Femur (tissue), 1 donor: ENCODE measurements around the gene TOB2.
"Not testable (repeated sequence)": the region's sequence is repeated elsewhere in the genome, so short reads cannot be mapped to it uniquely, and the experiment has no call there.

Experiments
- DNase-seq: peaks from one replicate; pipeline ENCODE4 v3.0.0-alpha.2; 2017

TOB2 gene

GRCh38 chr22:41425660-41426365 is 20.8 kb downstream of the TOB2 start:
- no peak for DNase-seq

- DNase-seq, result no peak
Observed at GRCh38 chr22:41418717-41419116, 27.9 kb downstream of the TOB2 start.

GRCh38 chr22:41417622-41418390 is 28.8 kb downstream of the TOB2 start:
- peak; percentile 86 for DNase-seq

- no peak for DNase-seq
Observed at GRCh38 chr22:41415554-41415953, 31.0 kb downstream of the TOB2 start.

- DNase-seq, result no peak
Observed at GRCh38 chr22:41411021-41411851, 35.4 kb downstream of the TOB2 start.

- no peak for DNase-seq
Observed at GRCh38 chr22:41410311-41410751, 36.3 kb downstream of the TOB2 start.

- DNase-seq, result no peak
Observed at GRCh38 chr22:41408665-41409064, 37.9 kb downstream of the TOB2 start.

- DNase-seq, result no peak
Observed at GRCh38 chr22:41407433-41407832, 39.2 kb downstream of the TOB2 start.

GRCh38 chr22:41406410-41406809 is 40.2 kb downstream of the TOB2 start:
- DNase-seq, result no peak

GRCh38 chr22:41405588-41405987 is 41.0 kb downstream of the TOB2 start:
- DNase-seq, result no peak

- peak; percentile 90 for DNase-seq
Observed at GRCh38 chr22:41403532-41404318, 42.9 kb downstream of the TOB2 start.

GRCh38 chr22:41402851-41403250 is 43.8 kb downstream of the TOB2 start:
- not testable (repeated sequence) for DNase-seq

- DNase-seq, result peak; percentile 73
Observed at GRCh38 chr22:41401781-41402648, 44.6 kb downstream of the TOB2 start.

GRCh38 chr22:41398921-41399320 is 47.7 kb downstream of the TOB2 start:
- DNase-seq, result no peak

GRCh38 chr22:41397143-41397811 is 49.3 kb downstream of the TOB2 start:
- no peak for DNase-seq

GRCh38 chr22:41395531-41396240 is 50.9 kb downstream of the TOB2 start:
- DNase-seq, result no peak

- DNase-seq, result no peak
Observed at GRCh38 chr22:41394012-41394356, 52.6 kb downstream of the TOB2 start.

GRCh38 chr22:41387341-41387740 is 59.3 kb downstream of the TOB2 start:
- no peak for DNase-seq

- DNase-seq, result no peak
Observed at GRCh38 chr22:41384128-41384527, 62.5 kb downstream of the TOB2 start.
